ENCODE results near the gene COL4A6.

COL4A6 gene

DNA sequence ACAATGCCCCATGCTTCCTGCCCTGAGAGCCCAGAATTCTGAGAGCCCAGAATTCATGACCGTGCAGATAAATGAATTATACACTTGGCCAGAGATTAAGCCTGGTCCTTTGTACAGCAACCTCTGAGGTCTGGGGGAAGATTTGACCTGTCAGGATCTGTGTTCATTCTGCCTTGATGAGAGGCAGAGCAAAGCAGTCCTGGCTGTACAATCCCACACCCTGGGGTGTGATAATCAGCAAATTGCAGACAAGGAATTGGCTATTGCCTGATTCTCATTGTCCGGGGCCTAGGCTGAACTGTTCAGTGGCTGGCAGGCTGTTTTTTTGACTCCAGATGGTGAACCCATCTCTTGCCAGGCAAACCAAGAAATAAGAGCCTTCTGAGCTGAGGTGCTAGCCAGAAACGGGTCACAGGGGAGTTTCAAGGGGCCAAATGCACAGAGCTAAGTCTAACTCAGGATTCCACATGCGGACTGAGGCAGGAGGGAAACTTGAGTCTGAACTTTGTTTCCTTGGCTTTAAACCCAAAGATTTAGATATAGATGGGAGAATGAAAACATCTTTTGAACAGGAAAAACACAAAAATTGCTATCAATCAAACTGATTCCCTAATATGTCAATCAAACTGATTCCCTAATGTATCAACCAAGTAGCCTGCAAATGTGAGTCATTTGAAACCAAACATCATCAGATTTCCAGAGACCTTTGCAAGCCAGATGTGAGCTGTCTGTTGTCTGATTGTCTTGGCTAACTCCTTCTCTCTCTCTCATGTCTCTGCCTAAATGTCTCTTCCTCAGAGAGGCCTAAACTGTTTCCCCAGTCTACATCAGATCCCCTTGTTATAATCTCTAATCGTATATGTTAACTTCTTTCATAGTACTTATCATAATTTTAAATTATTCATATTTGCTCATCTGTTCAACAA lies 187.3 kb downstream of the COL4A6 start:
- no peaks in the 10 kb centered on the region for H3K4me1 ChIP-seq (ENCODE audit: control insufficient read depth, insufficient read depth, low read length)
- H3K36me3 ChIP-seq (ENCODE audit: control insufficient read depth, insufficient read depth, low read length) = no peaks in the 10 kb centered on the region
- H3K9me3 ChIP-seq (ENCODE audit: control insufficient read depth, insufficient read depth, low read depth, low read length) = peaks cover 12% of the 10 kb centered on the region; the same call in 1 of the 2 replicates
- no peak overlapping the region for H3K4me3 ChIP-seq (ENCODE audit: low read depth, low read length)
- no peak overlapping the region for H3K9ac ChIP-seq (ENCODE audit: low read length)
- H3K27ac ChIP-seq (ENCODE audit: low read depth, low read length) = no peak overlapping the region
- no peaks in the 10 kb centered on the region; the same call in 1 of the 2 replicates for H3K27me3 ChIP-seq (ENCODE audit: control insufficient read depth, insufficient read depth, low read length)

DNA sequence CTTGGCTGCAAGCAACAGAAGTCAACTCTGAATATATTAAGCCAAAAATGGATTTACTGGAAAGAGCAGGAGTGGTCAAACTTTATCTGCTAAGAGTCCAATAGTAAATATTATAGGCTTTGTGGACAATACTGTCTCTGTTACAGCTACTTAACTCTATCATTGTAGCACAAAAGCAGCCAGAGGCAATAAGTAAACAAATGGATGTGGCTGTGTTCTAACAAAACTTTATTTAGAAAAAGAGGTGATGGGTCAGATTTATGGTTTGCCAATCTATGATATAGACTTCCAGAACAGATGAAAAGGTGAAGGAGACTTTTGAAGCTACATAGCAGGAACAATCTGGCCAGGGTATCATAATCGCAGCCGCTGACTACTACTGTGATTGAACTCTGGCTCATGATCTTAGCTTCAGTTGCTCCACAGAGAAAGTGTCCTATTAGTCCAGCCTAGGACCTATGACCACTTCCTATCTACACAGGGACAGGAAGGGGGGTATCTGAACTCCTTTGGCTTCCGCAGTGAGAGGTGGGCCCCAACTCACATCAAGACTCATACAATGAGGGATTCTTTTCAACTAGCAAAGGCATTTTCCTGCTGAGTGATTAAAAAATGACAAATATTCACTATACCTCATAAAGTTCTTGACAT lies 191.8 kb downstream of the COL4A6 start:
- no peak overlapping the region for H3K4me3 ChIP-seq (ENCODE audit: low read depth, low read length)
- no peak overlapping the region for H3K27ac ChIP-seq (ENCODE audit: low read depth, low read length)
- H3K9me3 ChIP-seq (ENCODE audit: control insufficient read depth, insufficient read depth, low read depth, low read length) = peaks cover 4% of the 10 kb centered on the region; the same call in 1 of the 2 replicates
- no peaks in the 10 kb centered on the region for H3K36me3 ChIP-seq (ENCODE audit: control insufficient read depth, insufficient read depth, low read length)
- no peaks in the 10 kb centered on the region for H3K4me1 ChIP-seq (ENCODE audit: control insufficient read depth, insufficient read depth, low read length)
- peaks cover 5% of the 10 kb centered on the region; the same call in 1 of the 2 replicates for H3K27me3 ChIP-seq (ENCODE audit: control insufficient read depth, insufficient read depth, low read length)
- H3K9ac ChIP-seq (ENCODE audit: low read length) = no peak overlapping the region

DNA sequence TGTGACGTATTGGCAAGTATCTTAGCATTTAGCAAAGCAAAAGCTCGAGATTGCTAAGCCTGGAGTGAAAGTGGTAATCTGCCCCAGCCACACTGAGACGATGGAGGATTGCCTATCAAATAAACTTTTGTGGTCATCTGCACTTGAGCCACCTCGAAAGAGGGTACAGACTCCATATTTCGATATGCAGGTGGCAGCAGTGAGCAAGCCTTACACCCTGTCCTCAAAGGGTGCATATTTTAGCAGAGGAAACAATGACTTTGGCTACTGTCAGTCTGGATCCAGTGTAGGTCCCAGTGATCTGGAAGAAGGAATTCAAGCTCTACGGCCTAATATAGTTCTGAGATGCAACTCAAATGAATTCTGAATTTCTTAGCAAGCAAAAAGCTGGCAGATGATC lies 192.8 kb downstream of the COL4A6 start:
- Histone ChIP-seq H3K4me1 (ENCODE audit: control insufficient read depth, insufficient read depth, low read length) (no peaks in the 10 kb centered on the region), H3K36me3 (ENCODE audit: control insufficient read depth, insufficient read depth, low read length) (no peaks in the 10 kb centered on the region), H3K4me3 (ENCODE audit: low read depth, low read length) (no peak overlapping the region), H3K9me3 (ENCODE audit: control insufficient read depth, insufficient read depth, low read depth, low read length) (peaks cover 4% of the 10 kb centered on the region; the same call in 1 of the 2 replicates), H3K27ac (ENCODE audit: low read depth, low read length) (no peak overlapping the region), H3K27me3 (ENCODE audit: control insufficient read depth, insufficient read depth, low read length) (peaks cover 8% of the 10 kb centered on the region; the same call in 1 of the 2 replicates), H3K9ac (ENCODE audit: low read length) (no peak overlapping the region)

DNA sequence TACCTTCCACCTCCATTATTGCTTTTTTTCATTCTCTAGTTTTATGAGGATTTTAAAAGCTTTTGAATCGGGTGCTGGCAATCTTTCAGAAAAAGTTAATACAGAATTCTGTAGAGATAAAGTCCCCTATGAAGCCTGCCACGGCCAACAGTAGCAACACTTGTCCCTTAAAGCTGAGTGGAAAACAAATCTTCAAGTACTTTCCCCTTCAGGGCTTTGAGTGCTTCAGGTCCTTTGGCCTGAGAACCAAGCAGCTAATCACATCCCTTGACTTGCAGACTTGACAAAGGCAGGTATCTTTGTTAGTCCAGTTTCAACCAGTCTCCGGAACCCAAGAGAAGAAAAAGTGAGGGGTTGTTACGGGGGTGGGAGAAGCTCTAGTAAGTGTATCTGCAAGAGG lies 202.2 kb downstream of the COL4A6 start:
- H3K9ac ChIP-seq (ENCODE audit: low read length) = no peak overlapping the region
- H3K27ac ChIP-seq (ENCODE audit: low read depth, low read length) = no peak overlapping the region
- no peaks in the 10 kb centered on the region for H3K36me3 ChIP-seq (ENCODE audit: control insufficient read depth, insufficient read depth, low read length)
- H3K4me1 ChIP-seq (ENCODE audit: control insufficient read depth, insufficient read depth, low read length) = no peaks in the 10 kb centered on the region
- H3K9me3 ChIP-seq (ENCODE audit: control insufficient read depth, insufficient read depth, low read depth, low read length) = no peaks in the 10 kb centered on the region
- H3K27me3 ChIP-seq (ENCODE audit: control insufficient read depth, insufficient read depth, low read length) = peaks cover 19% of the 10 kb centered on the region; the same call in 1 of the 2 replicates
- no peak overlapping the region for H3K4me3 ChIP-seq (ENCODE audit: low read depth, low read length)

DNA sequence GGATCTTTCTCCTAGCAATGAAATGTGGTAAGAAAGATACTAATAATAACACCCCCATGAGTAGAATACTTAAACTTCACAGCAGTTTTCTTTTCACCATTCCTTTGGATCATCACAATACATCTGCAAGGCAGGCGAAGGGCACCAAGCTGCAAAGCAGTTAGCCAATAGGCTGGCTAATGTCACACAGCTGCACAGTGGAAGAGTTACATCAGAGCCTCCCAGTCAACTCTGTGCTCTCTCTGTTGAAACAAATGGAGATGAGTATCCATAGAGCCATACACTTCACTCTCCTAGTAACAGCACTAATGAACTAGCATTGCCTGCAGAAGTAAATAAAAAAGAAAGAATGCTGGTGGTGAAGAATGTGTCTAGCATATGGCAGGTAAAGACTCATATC lies 207.6 kb downstream of the COL4A6 start:
- Histone ChIP-seq H3K9ac (ENCODE audit: low read length) (no peak overlapping the region), H3K9me3 (ENCODE audit: control insufficient read depth, insufficient read depth, low read depth, low read length) (no peaks in the 10 kb centered on the region), H3K27me3 (ENCODE audit: control insufficient read depth, insufficient read depth, low read length) (peaks cover 23% of the 10 kb centered on the region; the same call in 1 of the 2 replicates), H3K4me3 (ENCODE audit: low read depth, low read length) (no peak overlapping the region), H3K36me3 (ENCODE audit: control insufficient read depth, insufficient read depth, low read length) (no peaks in the 10 kb centered on the region), H3K4me1 (ENCODE audit: control insufficient read depth, insufficient read depth, low read length) (peaks cover 5% of the 10 kb centered on the region), H3K27ac (ENCODE audit: low read depth, low read length) (no peak overlapping the region)

DNA sequence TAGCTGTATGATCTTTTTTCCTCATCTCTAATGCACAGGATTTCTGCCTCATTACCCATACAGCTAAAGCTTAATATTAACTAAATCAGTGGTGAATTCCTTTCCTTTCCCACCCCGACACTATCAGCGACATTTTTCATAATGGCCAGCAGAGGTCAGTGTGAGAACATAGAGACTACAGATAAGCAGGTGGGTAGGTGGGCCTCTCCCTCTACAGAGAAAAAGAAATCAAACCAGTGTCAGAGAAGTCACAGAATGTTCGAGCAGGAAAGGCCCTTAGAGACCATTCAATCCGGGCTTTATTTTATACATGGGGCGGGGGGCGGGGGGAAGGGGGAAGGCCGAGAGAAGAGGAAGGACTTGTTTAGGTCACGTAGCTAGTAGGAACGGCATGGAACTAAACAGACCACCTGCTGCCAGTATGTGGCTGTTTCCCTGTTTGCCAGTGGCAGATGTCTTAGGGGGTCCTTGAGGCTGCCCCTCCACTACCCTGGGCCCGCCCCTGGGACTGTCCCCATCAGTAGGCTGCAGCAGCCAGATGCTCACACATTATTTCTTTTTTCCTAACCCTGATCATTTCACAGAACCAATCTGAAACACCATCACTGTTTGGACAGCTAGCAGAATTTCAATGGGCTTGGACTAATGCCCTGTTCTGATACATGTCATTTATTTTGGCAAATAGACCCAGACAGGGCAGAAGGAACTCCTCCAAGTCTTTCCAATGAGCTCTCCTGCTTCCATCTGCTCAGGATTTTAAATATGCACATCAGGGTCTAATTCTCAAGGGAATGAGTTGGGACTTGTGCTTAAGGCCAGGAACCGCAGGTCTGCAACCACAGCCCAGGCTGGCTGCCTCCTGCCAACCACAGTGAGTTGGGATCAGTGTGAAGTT lies 213.2 kb downstream of the COL4A6 start:
- H3K36me3 ChIP-seq (ENCODE audit: control insufficient read depth, insufficient read depth, low read length) = 0 out of 2 replicates have a peak, but pooled peaks cover 3% of the 10 kb centered on the region
- H3K9me3 ChIP-seq (ENCODE audit: control insufficient read depth, insufficient read depth, low read depth, low read length) = no peaks in the 10 kb centered on the region
- no peak overlapping the region for H3K9ac ChIP-seq (ENCODE audit: low read length)
- H3K27me3 ChIP-seq (ENCODE audit: control insufficient read depth, insufficient read depth, low read length) = peaks cover 4% of the 10 kb centered on the region; the same call in 1 of the 2 replicates
- H3K4me3 ChIP-seq (ENCODE audit: low read depth, low read length) = no peak overlapping the region
- no peak overlapping the region for H3K27ac ChIP-seq (ENCODE audit: low read depth, low read length)
- H3K4me1 ChIP-seq (ENCODE audit: control insufficient read depth, insufficient read depth, low read length) = peaks cover 11% of the 10 kb centered on the region

DNA sequence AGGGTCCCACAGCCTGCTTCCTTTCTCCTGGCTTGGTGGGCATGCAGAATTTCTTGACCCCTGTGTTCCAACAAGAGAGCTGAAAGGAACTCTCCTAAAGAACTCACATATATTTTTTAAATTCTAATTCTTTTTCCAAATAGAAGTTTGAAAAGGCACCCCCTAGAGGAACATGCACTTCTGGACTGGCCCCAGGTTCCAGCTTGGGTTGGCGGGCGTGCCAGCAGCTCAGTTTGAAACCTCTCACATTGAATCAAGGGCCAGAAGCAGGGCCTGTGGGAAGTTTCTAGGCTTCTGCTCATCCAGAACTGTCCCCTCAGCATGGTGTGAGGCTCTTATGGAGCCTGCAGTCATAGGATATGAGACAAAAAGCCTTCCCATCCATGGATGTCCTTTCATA lies 214.0 kb downstream of the COL4A6 start:
- H3K36me3 ChIP-seq (ENCODE audit: control insufficient read depth, insufficient read depth, low read length) = 0 out of 2 replicates have a peak, but pooled peaks cover 5% of the 10 kb centered on the region
- H3K4me3 ChIP-seq (ENCODE audit: low read depth, low read length) = no peak overlapping the region
- peaks cover 11% of the 10 kb centered on the region for H3K4me1 ChIP-seq (ENCODE audit: control insufficient read depth, insufficient read depth, low read length)
- H3K27me3 ChIP-seq (ENCODE audit: control insufficient read depth, insufficient read depth, low read length) = peaks cover 4% of the 10 kb centered on the region; the same call in 1 of the 2 replicates
- H3K27ac ChIP-seq (ENCODE audit: low read depth, low read length) = no peak overlapping the region
- H3K9ac ChIP-seq (ENCODE audit: low read length) = no peak overlapping the region
- H3K9me3 ChIP-seq (ENCODE audit: control insufficient read depth, insufficient read depth, low read depth, low read length) = no peaks in the 10 kb centered on the region

DNA sequence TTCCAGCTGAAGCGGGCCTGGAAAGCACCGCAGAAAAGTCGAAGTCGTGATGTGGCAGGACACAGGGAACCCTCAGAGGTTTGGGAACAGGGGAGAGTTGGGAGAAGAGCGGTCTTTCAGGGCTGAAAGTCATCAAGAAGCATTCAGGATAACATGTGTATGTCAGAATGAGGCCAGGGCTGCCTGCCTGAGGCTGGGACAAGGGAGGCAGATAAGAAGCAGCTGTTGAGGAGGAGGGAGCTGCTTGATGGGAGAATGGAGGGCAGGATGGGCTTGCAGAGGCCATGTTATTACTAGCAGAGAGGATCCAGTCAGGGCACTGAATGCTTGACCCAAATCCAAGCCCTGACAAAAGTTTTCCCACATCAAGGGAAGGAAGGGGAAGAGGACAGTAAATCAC lies 214.6 kb downstream of the COL4A6 start:
- Histone ChIP-seq H3K27ac (ENCODE audit: low read depth, low read length) (no peak overlapping the region), H3K4me1 (ENCODE audit: control insufficient read depth, insufficient read depth, low read length) (peaks cover 11% of the 10 kb centered on the region), H3K9ac (ENCODE audit: low read length) (no peak overlapping the region), H3K36me3 (ENCODE audit: control insufficient read depth, insufficient read depth, low read length) (0 out of 2 replicates have a peak, but pooled peaks cover 5% of the 10 kb centered on the region), H3K27me3 (ENCODE audit: control insufficient read depth, insufficient read depth, low read length) (peaks cover 4% of the 10 kb centered on the region; the same call in 1 of the 2 replicates), H3K4me3 (ENCODE audit: low read depth, low read length) (no peak overlapping the region), H3K9me3 (ENCODE audit: control insufficient read depth, insufficient read depth, low read depth, low read length) (no peaks in the 10 kb centered on the region)

DNA sequence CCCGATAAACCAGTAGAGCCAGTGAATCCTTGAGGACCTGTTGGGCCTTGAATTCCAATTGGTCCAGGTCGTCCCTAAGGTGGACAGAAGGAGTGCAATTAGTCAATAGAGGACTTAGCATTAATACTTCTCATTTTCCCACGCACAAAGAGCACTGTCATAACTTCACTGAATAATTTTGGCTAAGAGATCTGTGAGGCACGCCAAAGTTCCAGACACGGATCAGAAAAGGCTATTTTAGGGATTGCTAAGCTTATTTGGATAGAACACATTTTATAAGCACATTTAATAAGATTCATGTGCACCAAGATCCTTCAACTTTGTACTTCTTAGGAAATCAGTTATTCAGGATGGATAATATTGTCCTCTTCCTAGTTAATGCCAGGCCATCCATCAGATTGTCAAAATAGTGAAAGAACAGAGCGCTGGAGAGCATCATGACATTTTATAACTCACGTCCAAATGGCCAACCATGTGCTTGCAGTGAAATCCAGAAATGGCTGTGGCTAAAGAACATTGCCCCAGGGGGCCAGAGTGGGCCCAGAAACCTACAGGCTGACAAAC lies 216.8 kb downstream of the COL4A6 start:
- 0 out of 2 replicates have a peak, but pooled peaks cover 5% of the 10 kb centered on the region for H3K36me3 ChIP-seq (ENCODE audit: control insufficient read depth, insufficient read depth, low read length)
- H3K4me3 ChIP-seq (ENCODE audit: low read depth, low read length) = no peak overlapping the region

DNA sequence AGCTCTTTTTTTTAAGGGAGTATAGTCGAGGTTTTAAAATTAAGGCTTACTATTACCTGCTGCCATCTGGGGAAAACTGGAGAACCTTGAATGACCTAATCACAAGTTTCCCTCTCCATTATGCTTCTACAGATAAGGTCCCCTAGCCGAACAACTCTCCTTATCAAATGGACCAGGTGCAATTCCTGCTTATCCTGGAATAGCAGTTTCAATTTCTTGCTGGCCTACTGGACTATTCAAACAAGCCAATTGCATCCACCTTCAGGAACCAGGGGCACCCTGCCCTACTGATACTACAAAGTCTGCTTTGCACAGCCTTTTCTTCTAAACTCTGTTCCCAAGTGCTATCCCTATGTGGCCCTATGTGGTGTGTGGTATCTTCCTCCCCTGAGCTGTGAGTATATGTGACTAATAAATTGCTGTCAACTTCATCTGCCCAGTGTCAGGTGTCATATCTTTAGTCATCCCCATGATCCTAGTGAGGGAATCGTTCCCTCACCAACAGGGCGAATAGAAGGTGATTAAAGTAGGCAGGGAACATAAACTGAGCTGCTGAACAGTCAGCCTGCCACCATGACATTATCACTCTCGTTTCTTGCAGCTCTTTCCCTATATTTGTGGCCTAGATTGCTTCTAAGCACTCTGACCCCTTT lies 218.1 kb downstream of the COL4A6 start:
- no peak overlapping the region for H3K27ac ChIP-seq (ENCODE audit: low read depth, low read length)
- 0 out of 2 replicates have a peak, but pooled peaks cover 5% of the 10 kb centered on the region for H3K36me3 ChIP-seq (ENCODE audit: control insufficient read depth, insufficient read depth, low read length)
- H3K4me3 ChIP-seq (ENCODE audit: low read depth, low read length) = no peak overlapping the region
- H3K4me1 ChIP-seq (ENCODE audit: control insufficient read depth, insufficient read depth, low read length) = peaks cover 1% of the 10 kb centered on the region
- H3K9ac ChIP-seq (ENCODE audit: low read length) = no peak overlapping the region
- no peaks in the 10 kb centered on the region for H3K9me3 ChIP-seq (ENCODE audit: control insufficient read depth, insufficient read depth, low read depth, low read length)
- peaks cover 7% of the 10 kb centered on the region; the same call in 1 of the 2 replicates for H3K27me3 ChIP-seq (ENCODE audit: control insufficient read depth, insufficient read depth, low read length)

More for the DNA sequence above, 216.8 kb downstream of the COL4A6 start:
- peaks cover 7% of the 10 kb centered on the region; the same call in 1 of the 2 replicates for H3K27me3 ChIP-seq (ENCODE audit: control insufficient read depth, insufficient read depth, low read length)
- no peak overlapping the region for H3K27ac ChIP-seq (ENCODE audit: low read depth, low read length)
- no peak overlapping the region for H3K9ac ChIP-seq (ENCODE audit: low read length)
- H3K9me3 ChIP-seq (ENCODE audit: control insufficient read depth, insufficient read depth, low read depth, low read length) = no peaks in the 10 kb centered on the region
- H3K4me1 ChIP-seq (ENCODE audit: control insufficient read depth, insufficient read depth, low read length) = peaks cover 11% of the 10 kb centered on the region

Data from HUES6 (cell line).